ENCODE results near the gene UBXN10.
A peak's percentile ranks its signal among the peaks of the same experiment; 100 is the strongest.

UBXN10 gene

DNA sequence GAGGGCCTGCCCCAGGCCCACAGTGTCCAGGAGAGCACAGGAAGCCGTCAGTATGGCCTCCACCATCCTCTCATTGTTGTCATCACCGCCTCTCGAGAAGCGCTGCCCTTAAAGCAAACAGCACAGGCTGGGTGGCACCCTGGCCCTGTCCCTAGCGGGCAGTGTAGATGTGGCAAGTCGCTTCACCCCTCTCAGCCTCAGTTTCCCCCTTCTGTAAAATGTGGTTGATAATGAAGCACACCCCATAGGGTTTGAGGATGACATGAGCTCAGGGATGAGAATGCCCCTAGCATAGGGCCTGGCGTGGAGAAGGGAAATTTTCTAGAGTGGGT lies 33.3 kb upstream of the UBXN10 start:
- Histone ChIP-seq H3K4me2 (ENCODE audit: low read depth, low read length) (no peak overlapping the region; the same call in 1 of the 2 replicates), H3K4me1 (ENCODE audit: low read length) (no peaks in the 10 kb centered on the region), H2AFZ (ENCODE audit: low read length) (no peak overlapping the region), H3K9me3 (replicated peaks; ENCODE audit: insufficient read depth, low read length) (no peaks in the 10 kb centered on the region), H3K36me3 (replicated peaks; ENCODE audit: insufficient read depth, low read length) (no peaks in the 10 kb centered on the region), H3K4me3 (ENCODE audit: low read length) (no peak overlapping the region), H3K9ac (ENCODE audit: low read length) (no peak overlapping the region), H3K9me2 (replicated peaks; ENCODE audit: insufficient read depth, low read length) (no peaks in the 10 kb centered on the region), H3K27ac (ENCODE audit: low read length) (no peak overlapping the region), H3F3A (ENCODE audit: insufficient read depth, low read length) (no peaks in the 10 kb centered on the region), H4K20me1 (ENCODE audit: insufficient read depth, low read length) (no peaks in the 10 kb centered on the region), H3K79me2 (ENCODE audit: low read length) (no peaks in the 10 kb centered on the region), H3K27me3 (replicated peaks; ENCODE audit: insufficient read depth, low read length) (peaks cover 21% of the 10 kb centered on the region)
- DNase-seq: no peak
- TF ChIP-seq EZH2 (optimal IDR thresholded peaks at IDR 0.05; ENCODE audit: low read depth, low read length): no peak
- TF ChIP-seq EZH2phosphoT487 (IDR thresholded peaks at IDR 0.05; ENCODE audit: low read length): no peak
- TF ChIP-seq, protein P1, sequence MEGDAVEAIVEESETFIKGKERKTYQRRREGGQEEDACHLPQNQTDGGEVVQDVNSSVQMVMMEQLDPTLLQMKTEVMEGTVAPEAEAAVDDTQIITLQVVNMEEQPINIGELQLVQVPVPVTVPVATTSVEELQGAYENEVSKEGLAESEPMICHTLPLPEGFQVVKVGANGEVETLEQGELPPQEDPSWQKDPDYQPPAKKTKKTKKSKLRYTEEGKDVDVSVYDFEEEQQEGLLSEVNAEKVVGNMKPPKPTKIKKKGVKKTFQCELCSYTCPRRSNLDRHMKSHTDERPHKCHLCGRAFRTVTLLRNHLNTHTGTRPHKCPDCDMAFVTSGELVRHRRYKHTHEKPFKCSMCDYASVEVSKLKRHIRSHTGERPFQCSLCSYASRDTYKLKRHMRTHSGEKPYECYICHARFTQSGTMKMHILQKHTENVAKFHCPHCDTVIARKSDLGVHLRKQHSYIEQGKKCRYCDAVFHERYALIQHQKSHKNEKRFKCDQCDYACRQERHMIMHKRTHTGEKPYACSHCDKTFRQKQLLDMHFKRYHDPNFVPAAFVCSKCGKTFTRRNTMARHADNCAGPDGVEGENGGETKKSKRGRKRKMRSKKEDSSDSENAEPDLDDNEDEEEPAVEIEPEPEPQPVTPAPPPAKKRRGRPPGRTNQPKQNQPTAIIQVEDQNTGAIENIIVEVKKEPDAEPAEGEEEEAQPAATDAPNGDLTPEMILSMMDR (IDR thresholded peaks at IDR 0.05; ENCODE audit: low read length): no peak

DNA sequence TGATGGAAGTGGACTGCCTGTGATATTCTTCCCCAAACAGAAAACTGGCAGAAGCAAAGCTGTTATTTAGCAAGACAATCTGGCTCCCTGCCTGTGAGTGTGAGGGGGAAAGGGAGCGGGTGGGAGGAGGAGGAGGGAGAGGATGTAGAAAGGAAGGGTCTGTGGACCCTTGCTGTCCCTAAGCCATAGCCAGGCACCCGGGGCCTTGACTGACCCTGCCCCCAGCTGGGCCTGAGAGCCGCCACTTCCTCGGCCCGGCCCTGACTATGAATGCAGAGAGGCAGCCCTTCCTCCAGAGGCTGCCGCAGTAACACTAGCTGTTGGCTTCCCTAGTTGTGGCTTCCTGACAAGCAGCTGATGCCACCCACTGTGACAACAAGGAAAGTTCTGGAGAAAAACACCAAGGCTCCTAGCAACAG lies 32.9 kb upstream of the UBXN10 start:
- no peak overlapping the region for H3K9ac ChIP-seq (ENCODE audit: low read length)
- peaks cover 26% of the 10 kb centered on the region; the same call in 1 of the 2 replicates for H3K27me3 ChIP-seq (replicated peaks; ENCODE audit: insufficient read depth, low read length)
- no peaks in the 10 kb centered on the region for H3K4me1 ChIP-seq (ENCODE audit: low read length)
- H3F3A ChIP-seq (ENCODE audit: insufficient read depth, low read length): no peaks in the 10 kb centered on the region
- H3K27ac ChIP-seq (ENCODE audit: low read length): no peak overlapping the region
- H3K4me3 ChIP-seq (ENCODE audit: low read length): no peak overlapping the region
- no peaks in the 10 kb centered on the region for H3K9me3 ChIP-seq (replicated peaks; ENCODE audit: insufficient read depth, low read length)
- TF ChIP-seq EZH2 (optimal IDR thresholded peaks at IDR 0.05; ENCODE audit: low read depth, low read length): no peak
- TF ChIP-seq, protein P1 (IDR thresholded peaks at IDR 0.05; ENCODE audit: low read length): no peak
- TF ChIP-seq EZH2phosphoT487 (IDR thresholded peaks at IDR 0.05; ENCODE audit: low read length): no peak
- no peaks in the 10 kb centered on the region for H3K79me2 ChIP-seq (ENCODE audit: low read length)
- H3K9me2 ChIP-seq (replicated peaks; ENCODE audit: insufficient read depth, low read length): no peaks in the 10 kb centered on the region
- DNase-seq: no peak
- no peaks in the 10 kb centered on the region for H3K36me3 ChIP-seq (replicated peaks; ENCODE audit: insufficient read depth, low read length)
- no peaks in the 10 kb centered on the region for H4K20me1 ChIP-seq (ENCODE audit: insufficient read depth, low read length)
- no peak overlapping the region for H3K4me2 ChIP-seq (ENCODE audit: low read depth, low read length)
- H2AFZ ChIP-seq (ENCODE audit: low read length): no peak overlapping the region

DNA sequence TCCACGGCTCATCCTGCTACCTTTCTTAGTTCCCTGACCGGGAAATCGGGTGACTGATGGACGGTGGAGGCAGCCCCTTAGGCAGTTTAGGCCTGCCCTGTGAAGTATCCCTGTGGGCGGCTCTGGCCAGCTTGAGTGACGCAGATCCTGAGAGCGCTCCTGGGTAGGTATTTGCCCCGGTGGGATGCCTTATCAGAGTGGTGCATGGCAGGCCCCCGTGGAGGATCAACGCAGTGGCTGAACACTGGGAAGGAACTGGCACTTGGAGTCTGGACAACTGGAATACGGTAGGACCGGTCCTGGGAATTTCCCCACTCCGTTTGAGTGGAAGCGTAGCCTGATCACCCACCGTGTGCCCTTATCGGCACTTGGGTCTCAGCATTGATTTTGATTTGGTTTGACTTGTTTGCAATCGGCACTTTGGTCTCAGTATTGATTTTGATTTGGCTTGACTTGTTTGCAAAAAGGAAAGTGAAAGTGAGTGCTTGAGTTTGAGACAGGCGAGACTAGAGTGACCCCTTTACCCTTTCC lies 31.5 kb upstream of the UBXN10 start:
- H3K36me3 ChIP-seq (replicated peaks; ENCODE audit: insufficient read depth, low read length): no peaks in the 10 kb centered on the region
- no peak overlapping the region for H3K4me3 ChIP-seq (ENCODE audit: low read length)
- no peaks in the 10 kb centered on the region for H3K4me1 ChIP-seq (ENCODE audit: low read length)
- H3F3A ChIP-seq (ENCODE audit: insufficient read depth, low read length): no peaks in the 10 kb centered on the region
- peak overlapping the region; percentile 41; the same call in 1 of the 2 replicates for H3K4me2 ChIP-seq (ENCODE audit: low read depth, low read length)
- no peaks in the 10 kb centered on the region for H3K9me3 ChIP-seq (replicated peaks; ENCODE audit: insufficient read depth, low read length)
- H3K27me3 ChIP-seq (replicated peaks; ENCODE audit: insufficient read depth, low read length): peaks cover 36% of the 10 kb centered on the region; the same call in 1 of the 2 replicates
- TF ChIP-seq, protein P1 (IDR thresholded peaks at IDR 0.05; ENCODE audit: low read length): no peak
- TF ChIP-seq EZH2phosphoT487 (IDR thresholded peaks at IDR 0.05; ENCODE audit: low read length): no peak
- TF ChIP-seq EZH2 (optimal IDR thresholded peaks at IDR 0.05; ENCODE audit: low read depth, low read length): no peak
- H3K27ac ChIP-seq (ENCODE audit: low read length): no peak overlapping the region
- H2AFZ ChIP-seq (ENCODE audit: low read length): 0 out of 2 replicates have a peak overlapping the region, but pooled peaks have one; percentile 27
- DNase-seq: no peak
- no peaks in the 10 kb centered on the region for H3K79me2 ChIP-seq (ENCODE audit: low read length)
- no peaks in the 10 kb centered on the region for H4K20me1 ChIP-seq (ENCODE audit: insufficient read depth, low read length)
- no peaks in the 10 kb centered on the region for H3K9me2 ChIP-seq (replicated peaks; ENCODE audit: insufficient read depth, low read length)
- no peak overlapping the region for H3K9ac ChIP-seq (ENCODE audit: low read length)

All from MM.1S (cell line).